HepG2 (cell line): Measurements from ENCODE around the gene FOXD3. TPM values are rescaled to one million over a fixed set of nuclear protein-coding genes. Genes with fewer than 3 reads are reported as not detected.

ENCODE experiments used
- BORCS8-MEF2B ChIP-seq: sonication (generic); formaldehyde crosslinking; IDR thresholded peaks from 2 replicates; pipeline ENCODE4 v1.8.0; 2022; ENCODE audit warnings: mild to moderate bottlenecking, missing genetic modification reagents
- ELF3 ChIP-seq: IDR thresholded peaks from 2 replicates; pipeline ENCODE4 v1.6.1; 2016; ENCODE audit warnings: missing genetic modification reagents, missing compliant biosample characterization
- JUND ChIP-seq: sonication (generic); formaldehyde crosslinking; IDR thresholded peaks from 2 replicates; pipeline ENCODE4 v1.8.0; 2022; ENCODE audit warnings: mild to moderate bottlenecking, missing genetic modification reagents
- KDM2A ChIP-seq: sonication (generic); formaldehyde crosslinking; IDR thresholded peaks from 2 replicates; pipeline ENCODE4 v1.4.0; 2020; ENCODE audit warnings: low read depth, missing genetic modification reagents, borderline replicate concordance
- NR2C2 ChIP-seq: sonication (generic); formaldehyde crosslinking; IDR thresholded peaks from 2 replicates; pipeline ENCODE4 v1.4.0; 2020; ENCODE audit warnings: missing genetic modification reagents, mild to moderate bottlenecking, moderate library complexity, borderline replicate concordance
- STAG1 ChIP-seq: sonication (generic); formaldehyde crosslinking; IDR thresholded peaks from 2 replicates; pipeline ENCODE4 v1.4.0; 2020; ENCODE audit warnings: missing genetic modification reagents
- ZBTB1 ChIP-seq: sonication (generic); formaldehyde crosslinking; IDR thresholded peaks from 2 replicates; pipeline ENCODE4 v1.4.0; 2020; ENCODE audit warnings: missing genetic modification reagents, borderline replicate concordance
- ZNF549 ChIP-seq: sonication (generic); formaldehyde crosslinking; IDR thresholded peaks from 2 replicates; pipeline ENCODE4 v1.5.0; 2020; ENCODE audit warnings: missing genetic modification reagents
- ZNF660 ChIP-seq: sonication (generic); formaldehyde crosslinking; IDR thresholded peaks from 2 replicates; pipeline ENCODE4 v1.5.1; 2020; ENCODE audit warnings: mild to moderate bottlenecking, low read depth, missing genetic modification reagents, borderline replicate concordance
- polyA plus RNA-seq, 8 experiments: library from polyadenylated mRNA; depleted of rRNA in 3 of 8; stranded (reverse) in 7 of 8; unstranded in 1 of 8; fragments of >200 nt; fragmentation: Illumina TruSeq in 4 of 8; extraction: Trizol in 4 of 8; gene quantifications; 2 replicates each; pipeline versions ENCODE4 v1.2.1 to v1.2.3, GENCODE V29; 2011 to 2016; ENCODE audit warnings: low read depth in 4 of 8, missing spikeins in 1 of 8, mixed read lengths in 1 of 8; ENCODE audit not compliant: insufficient read depth in 1 of 8
- total RNA-seq, 5 experiments: library from RNA; depleted of rRNA; stranded (reverse); fragments of >200 nt; fragmentation: Illumina TruSeq; extraction: Trizol; gene quantifications; 2 replicates each; pipeline ENCODE4 v1.2.3, GENCODE V29; 2016; ENCODE audit warnings: low read depth in 1 of 5
- TF ChIP-seq, protein P1 (sequence below): sonication (generic); formaldehyde crosslinking; IDR thresholded peaks from 2 replicates; pipeline ENCODE4 v1.4.0; 2020; ENCODE audit warnings: missing genetic modification reagents, borderline replicate concordance
- TF ChIP-seq, protein P2 (sequence below): fragments of 450-650 bp; IDR thresholded peaks from 2 replicates; pipeline ENCODE4 v1.6.1; 2017
- TF ChIP-seq, protein P3 (sequence below): IDR thresholded peaks from 2 replicates; pipeline ENCODE4 v1.6.1; 2018; ENCODE audit warnings: missing genetic modification reagents
- TF ChIP-seq, protein P4 (sequence below): sonication (generic); formaldehyde crosslinking; IDR thresholded peaks from 2 replicates; pipeline ENCODE4 v1.4.0; 2020; ENCODE audit warnings: missing genetic modification reagents
- TF ChIP-seq, protein P5 (sequence below): IDR thresholded peaks from 2 replicates; pipeline ENCODE4 v1.6.1; 2012; ENCODE audit warnings: inconsistent platforms
- TF ChIP-seq, protein P6 (sequence below): sonication (generic); formaldehyde crosslinking; IDR thresholded peaks from 2 replicates; pipeline ENCODE4 v1.8.1; 2022; ENCODE audit warnings: mild to moderate bottlenecking, missing genetic modification reagents
- TF ChIP-seq, protein P7 (sequence below): sonication (generic); formaldehyde crosslinking; IDR thresholded peaks from 2 replicates; pipeline ENCODE4 v1.5.0; 2020; ENCODE audit warnings: mild to moderate bottlenecking, low read depth, missing genetic modification reagents, borderline replicate concordance
- TF ChIP-seq, protein P8 (sequence below), 2 experiments: sonication (generic) in 1 of 2; formaldehyde crosslinking in 1 of 2; IDR thresholded peaks; 2 replicates each; pipeline versions ENCODE4 v1.4.0 to v1.6.1; 2018 to 2020; ENCODE audit warnings: missing genetic modification reagents in 2 of 2, borderline replicate concordance in 1 of 2, low read depth in 1 of 2, mild to moderate bottlenecking in 1 of 2, missing biosample characterization in 1 of 2

Gene FOXD3
- total and polyA plus RNA-seq, 2 of the 13 experiments (the other 11 are each of a cell fraction or from before 2014, with no cell fraction given): not detected

DNA sequence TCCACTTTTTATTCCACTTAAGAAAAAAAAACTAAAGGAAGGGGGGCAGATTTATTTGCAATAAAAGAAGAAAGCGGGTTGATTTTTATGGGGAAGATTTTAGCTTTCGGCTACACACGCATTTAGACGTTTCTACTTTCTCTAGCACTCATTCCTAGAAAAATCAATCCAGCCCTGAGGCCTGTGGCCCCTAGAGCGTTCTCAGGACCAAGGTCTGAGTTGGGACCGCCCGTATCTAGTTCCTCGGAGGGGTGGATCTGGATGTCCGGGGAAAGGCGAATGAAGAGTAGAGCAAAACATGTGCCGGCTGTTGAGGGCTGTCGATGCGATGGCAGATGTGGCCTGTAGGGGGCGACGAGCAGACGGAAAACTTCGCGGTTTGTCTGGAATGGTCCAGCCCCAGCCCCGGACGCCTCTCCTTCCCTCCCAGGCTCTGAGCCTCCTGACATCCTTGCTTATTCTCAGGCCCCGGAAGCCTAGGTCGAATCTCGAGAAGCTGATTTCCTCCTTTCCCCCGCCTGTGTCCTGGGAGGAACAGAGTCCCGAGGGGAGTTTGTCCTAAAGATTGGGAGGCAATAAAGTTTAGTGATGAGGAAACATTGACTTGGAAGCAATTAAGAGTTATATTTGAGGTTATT lies 5.2 kb downstream of the FOXD3 start (continued):
- TF ChIP-seq, protein P1, sequence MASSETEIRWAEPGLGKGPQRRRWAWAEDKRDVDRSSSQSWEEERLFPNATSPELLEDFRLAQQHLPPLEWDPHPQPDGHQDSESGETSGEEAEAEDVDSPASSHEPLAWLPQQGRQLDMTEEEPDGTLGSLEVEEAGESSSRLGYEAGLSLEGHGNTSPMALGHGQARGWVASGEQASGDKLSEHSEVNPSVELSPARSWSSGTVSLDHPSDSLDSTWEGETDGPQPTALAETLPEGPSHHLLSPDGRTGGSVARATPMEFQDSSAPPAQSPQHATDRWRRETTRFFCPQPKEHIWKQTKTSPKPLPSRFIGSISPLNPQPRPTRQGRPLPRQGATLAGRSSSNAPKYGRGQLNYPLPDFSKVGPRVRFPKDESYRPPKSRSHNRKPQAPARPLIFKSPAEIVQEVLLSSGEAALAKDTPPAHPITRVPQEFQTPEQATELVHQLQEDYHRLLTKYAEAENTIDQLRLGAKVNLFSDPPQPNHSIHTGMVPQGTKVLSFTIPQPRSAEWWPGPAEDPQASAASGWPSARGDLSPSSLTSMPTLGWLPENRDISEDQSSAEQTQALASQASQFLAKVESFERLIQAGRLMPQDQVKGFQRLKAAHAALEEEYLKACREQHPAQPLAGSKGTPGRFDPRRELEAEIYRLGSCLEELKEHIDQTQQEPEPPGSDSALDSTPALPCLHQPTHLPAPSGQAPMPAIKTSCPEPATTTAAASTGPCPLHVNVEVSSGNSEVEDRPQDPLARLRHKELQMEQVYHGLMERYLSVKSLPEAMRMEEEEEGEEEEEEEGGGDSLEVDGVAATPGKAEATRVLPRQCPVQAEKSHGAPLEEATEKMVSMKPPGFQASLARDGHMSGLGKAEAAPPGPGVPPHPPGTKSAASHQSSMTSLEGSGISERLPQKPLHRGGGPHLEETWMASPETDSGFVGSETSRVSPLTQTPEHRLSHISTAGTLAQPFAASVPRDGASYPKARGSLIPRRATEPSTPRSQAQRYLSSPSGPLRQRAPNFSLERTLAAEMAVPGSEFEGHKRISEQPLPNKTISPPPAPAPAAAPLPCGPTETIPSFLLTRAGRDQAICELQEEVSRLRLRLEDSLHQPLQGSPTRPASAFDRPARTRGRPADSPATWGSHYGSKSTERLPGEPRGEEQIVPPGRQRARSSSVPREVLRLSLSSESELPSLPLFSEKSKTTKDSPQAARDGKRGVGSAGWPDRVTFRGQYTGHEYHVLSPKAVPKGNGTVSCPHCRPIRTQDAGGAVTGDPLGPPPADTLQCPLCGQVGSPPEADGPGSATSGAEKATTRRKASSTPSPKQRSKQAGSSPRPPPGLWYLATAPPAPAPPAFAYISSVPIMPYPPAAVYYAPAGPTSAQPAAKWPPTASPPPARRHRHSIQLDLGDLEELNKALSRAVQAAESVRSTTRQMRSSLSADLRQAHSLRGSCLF: no peak
- TF ChIP-seq KDM2A (CRISPR knock-in tag) (peak; percentile 40; the same call in 1 of the 2 replicates), STAG1 (CRISPR knock-in tag) (peak; percentile 66), ZBTB1 (CRISPR knock-in tag) (no peak), NR2C2 (CRISPR knock-in tag) (no peak), ZNF549 (CRISPR knock-in tag) (no peak), JUND (no peak), BORCS8-MEF2B (CRISPR knock-in tag) (0 out of 2 replicates have a peak, but pooled peaks have one; percentile 28), ELF3 (no peak), ZNF660 (CRISPR knock-in tag) (no peak)
- TF ChIP-seq, protein P2, sequence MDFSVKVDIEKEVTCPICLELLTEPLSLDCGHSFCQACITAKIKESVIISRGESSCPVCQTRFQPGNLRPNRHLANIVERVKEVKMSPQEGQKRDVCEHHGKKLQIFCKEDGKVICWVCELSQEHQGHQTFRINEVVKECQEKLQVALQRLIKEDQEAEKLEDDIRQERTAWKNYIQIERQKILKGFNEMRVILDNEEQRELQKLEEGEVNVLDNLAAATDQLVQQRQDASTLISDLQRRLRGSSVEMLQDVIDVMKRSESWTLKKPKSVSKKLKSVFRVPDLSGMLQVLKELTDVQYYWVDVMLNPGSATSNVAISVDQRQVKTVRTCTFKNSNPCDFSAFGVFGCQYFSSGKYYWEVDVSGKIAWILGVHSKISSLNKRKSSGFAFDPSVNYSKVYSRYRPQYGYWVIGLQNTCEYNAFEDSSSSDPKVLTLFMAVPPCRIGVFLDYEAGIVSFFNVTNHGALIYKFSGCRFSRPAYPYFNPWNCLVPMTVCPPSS: no peak
- TF ChIP-seq, protein P3, sequence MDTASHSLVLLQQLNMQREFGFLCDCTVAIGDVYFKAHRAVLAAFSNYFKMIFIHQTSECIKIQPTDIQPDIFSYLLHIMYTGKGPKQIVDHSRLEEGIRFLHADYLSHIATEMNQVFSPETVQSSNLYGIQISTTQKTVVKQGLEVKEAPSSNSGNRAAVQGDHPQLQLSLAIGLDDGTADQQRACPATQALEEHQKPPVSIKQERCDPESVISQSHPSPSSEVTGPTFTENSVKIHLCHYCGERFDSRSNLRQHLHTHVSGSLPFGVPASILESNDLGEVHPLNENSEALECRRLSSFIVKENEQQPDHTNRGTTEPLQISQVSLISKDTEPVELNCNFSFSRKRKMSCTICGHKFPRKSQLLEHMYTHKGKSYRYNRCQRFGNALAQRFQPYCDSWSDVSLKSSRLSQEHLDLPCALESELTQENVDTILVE (CRISPR knock-in tag): no peak
- TF ChIP-seq, protein P4, sequence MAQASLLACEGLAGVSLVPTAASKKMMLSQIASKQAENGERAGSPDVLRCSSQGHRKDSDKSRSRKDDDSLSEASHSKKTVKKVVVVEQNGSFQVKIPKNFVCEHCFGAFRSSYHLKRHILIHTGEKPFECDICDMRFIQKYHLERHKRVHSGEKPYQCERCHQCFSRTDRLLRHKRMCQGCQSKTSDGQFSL (CRISPR knock-in tag): no peak
- TF ChIP-seq, protein P5, sequence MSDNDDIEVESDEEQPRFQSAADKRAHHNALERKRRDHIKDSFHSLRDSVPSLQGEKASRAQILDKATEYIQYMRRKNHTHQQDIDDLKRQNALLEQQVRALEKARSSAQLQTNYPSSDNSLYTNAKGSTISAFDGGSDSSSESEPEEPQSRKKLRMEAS: peak; percentile 57
- TF ChIP-seq, protein P6, sequence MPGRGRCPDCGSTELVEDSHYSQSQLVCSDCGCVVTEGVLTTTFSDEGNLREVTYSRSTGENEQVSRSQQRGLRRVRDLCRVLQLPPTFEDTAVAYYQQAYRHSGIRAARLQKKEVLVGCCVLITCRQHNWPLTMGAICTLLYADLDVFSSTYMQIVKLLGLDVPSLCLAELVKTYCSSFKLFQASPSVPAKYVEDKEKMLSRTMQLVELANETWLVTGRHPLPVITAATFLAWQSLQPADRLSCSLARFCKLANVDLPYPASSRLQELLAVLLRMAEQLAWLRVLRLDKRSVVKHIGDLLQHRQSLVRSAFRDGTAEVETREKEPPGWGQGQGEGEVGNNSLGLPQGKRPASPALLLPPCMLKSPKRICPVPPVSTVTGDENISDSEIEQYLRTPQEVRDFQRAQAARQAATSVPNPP (CRISPR knock-in tag): no peak
- TF ChIP-seq, protein P7, sequence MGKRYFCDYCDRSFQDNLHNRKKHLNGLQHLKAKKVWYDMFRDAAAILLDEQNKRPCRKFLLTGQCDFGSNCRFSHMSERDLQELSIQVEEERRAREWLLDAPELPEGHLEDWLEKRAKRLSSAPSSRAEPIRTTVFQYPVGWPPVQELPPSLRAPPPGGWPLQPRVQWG (CRISPR knock-in tag): no peak
- TF ChIP-seq, protein P8, sequence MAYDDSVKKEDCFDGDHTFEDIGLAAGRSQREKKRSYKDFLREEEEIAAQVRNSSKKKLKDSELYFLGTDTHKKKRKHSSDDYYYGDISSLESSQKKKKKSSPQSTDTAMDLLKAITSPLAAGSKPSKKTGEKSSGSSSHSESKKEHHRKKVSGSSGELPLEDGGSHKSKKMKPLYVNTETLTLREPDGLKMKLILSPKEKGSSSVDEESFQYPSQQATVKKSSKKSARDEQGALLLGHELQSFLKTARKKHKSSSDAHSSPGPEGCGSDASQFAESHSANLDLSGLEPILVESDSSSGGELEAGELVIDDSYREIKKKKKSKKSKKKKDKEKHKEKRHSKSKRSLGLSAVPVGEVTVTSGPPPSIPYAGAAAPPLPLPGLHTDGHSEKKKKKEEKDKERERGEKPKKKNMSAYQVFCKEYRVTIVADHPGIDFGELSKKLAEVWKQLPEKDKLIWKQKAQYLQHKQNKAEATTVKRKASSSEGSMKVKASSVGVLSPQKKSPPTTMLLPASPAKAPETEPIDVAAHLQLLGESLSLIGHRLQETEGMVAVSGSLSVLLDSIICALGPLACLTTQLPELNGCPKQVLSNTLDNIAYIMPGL (CRISPR knock-in tag; IDR thresholded peaks at IDR 0.05; ENCODE audit: borderline replicate concordance in 1 of 2, low read depth in 1 of 2): 0 out of 4 replicates have a peak, but pooled peaks of 1 of the 2 experiments have one; percentile 49
